ENCODE data around the gene GADD45G. TPM values are rescaled to one million over a fixed set of nuclear protein-coding genes. Genes with fewer than 3 reads are reported as not detected.

The GADD45G gene
- total RNA-seq, 2 experiments from 2014 or later = 3.7 to 5.0 TPM

GRCh38 chr9:89646189-89646939 is 41.6 kb downstream of the GADD45G start:
- CTCF ChIA-PET = no interaction called here
- intact Hi-C loops (cut with micrococcal nuclease) = no loop called here
- no peak for TF ChIP-seq CTCF (IDR thresholded peaks at IDR 0.05)
- ATAC-seq = no peak
- Mint-ChIP-seq H3K27ac (no peak overlapping the region), H3K27me3 (no peaks in the 10 kb centered on the region), H3K4me3 (no peak overlapping the region), H3K9me3 (no peaks in the 10 kb centered on the region), H3K4me1 (ENCODE audit: low read depth) (no peaks in the 10 kb centered on the region), H3K36me3 (ENCODE audit: low read depth) (no peaks in the 10 kb centered on the region)
- no peak for DNase-seq
- POLR2A ChIA-PET = no interaction called here

GRCh38 chr9:89647366-89648128 is 42.7 kb downstream of the GADD45G start:
- ChIA-PET POLR2A (no interaction called here), CTCF (no interaction called here)
- H3K36me3 Mint-ChIP-seq (ENCODE audit: low read depth) = no peaks in the 10 kb centered on the region
- H3K27ac Mint-ChIP-seq = no peak overlapping the region
- no peak for DNase-seq
- H3K9me3 Mint-ChIP-seq = no peaks in the 10 kb centered on the region
- intact Hi-C loops (cut with micrococcal nuclease) = no loop called here
- TF ChIP-seq CTCF (IDR thresholded peaks at IDR 0.05) = no peak
- no peak for ATAC-seq
- no peak overlapping the region for H3K4me3 Mint-ChIP-seq
- no peaks in the 10 kb centered on the region for H3K4me1 Mint-ChIP-seq (ENCODE audit: low read depth)
- no peaks in the 10 kb centered on the region for H3K27me3 Mint-ChIP-seq

GRCh38 chr9:89648247-89649000 is 43.6 kb downstream of the GADD45G start:
- no peak overlapping the region for H3K27ac Mint-ChIP-seq
- no peak overlapping the region for H3K4me3 Mint-ChIP-seq
- ChIA-PET POLR2A (interaction anchor here (0.6 kb wide), 1 partner anchor 412 kb away, joined by 4 read pairs; no protein-coding TSS in a partner anchor), CTCF (no interaction called here)
- TF ChIP-seq CTCF (IDR thresholded peaks at IDR 0.05) = no peak
- ATAC-seq (no peak), DNase-seq (no peak)
- no peaks in the 10 kb centered on the region for H3K9me3 Mint-ChIP-seq
- H3K36me3 Mint-ChIP-seq (ENCODE audit: low read depth) = no peaks in the 10 kb centered on the region
- intact Hi-C loops (cut with micrococcal nuclease) = no loop called here
- H3K27me3 Mint-ChIP-seq = no peaks in the 10 kb centered on the region
- no peaks in the 10 kb centered on the region for H3K4me1 Mint-ChIP-seq (ENCODE audit: low read depth)

GRCh38 chr9:89649039-89649691 is 44.4 kb downstream of the GADD45G start:
- no peak overlapping the region for H3K4me3 Mint-ChIP-seq
- no peak for ATAC-seq
- no peaks in the 10 kb centered on the region for H3K4me1 Mint-ChIP-seq (ENCODE audit: low read depth)
- intact Hi-C loops (cut with micrococcal nuclease) = no loop called here
- CTCF ChIA-PET = interaction anchor here (1.2 kb wide), 1 partner anchor 446 kb away, joined by 3 read pairs; no protein-coding TSS in a partner anchor
- no peak for DNase-seq
- H3K9me3 Mint-ChIP-seq = no peaks in the 10 kb centered on the region
- H3K27me3 Mint-ChIP-seq = no peaks in the 10 kb centered on the region
- POLR2A ChIA-PET = no interaction called here
- no peak overlapping the region for H3K27ac Mint-ChIP-seq
- H3K36me3 Mint-ChIP-seq (ENCODE audit: low read depth) = no peaks in the 10 kb centered on the region
- no peak for TF ChIP-seq CTCF (IDR thresholded peaks at IDR 0.05)

Data from activated CD8-positive, alpha-beta T cell treated with anti-CD3 and anti-CD28 coated beads for 36 hours (primary cell).